NCI-H187 treated with DMSO at 0.1 percent for 48 hours (cell line): ENCODE measurements around the gene CCDC117.

ENCODE experiments used
- DNase-seq: peaks from one replicate; lab custom pipeline; 2025; lab: John Stamatoyannopoulos, UW

The CCDC117 gene

GRCh38 chr22:28769394-28770085, 3.0 kb upstream of the CCDC117 start:
- no peak for DNase-seq

GRCh38 chr22:28771195-28771791, 1.2 kb upstream of the CCDC117 start:
- no peak for DNase-seq

GRCh38 chr22:28773461-28773867, 969 bp downstream of the CCDC117 start:
- DNase-seq, result no peak

GRCh38 chr22:28774378-28774777, 1.9 kb downstream of the CCDC117 start:
- no peak for DNase-seq

- no peak for DNase-seq
These were observed 7.3 kb downstream of the CCDC117 start for GRCh38 chr22:28779833-28780232.

GRCh38 chr22:28780296-28780695, 7.8 kb downstream of the CCDC117 start:
- DNase-seq, result no peak

- DNase-seq, result no peak
These were observed 11.5 kb downstream of the CCDC117 start for GRCh38 chr22:28783786-28784671.

- DNase-seq, result no peak
These were observed 16.1 kb downstream of the CCDC117 start for GRCh38 chr22:28788601-28789000.

GRCh38 chr22:28791124-28791523, 18.6 kb downstream of the CCDC117 start:
- no peak for DNase-seq

- DNase-seq, result no peak
These were observed 19.5 kb downstream of the CCDC117 start for GRCh38 chr22:28791841-28792490.

GRCh38 chr22:28792491-28793383, 20.2 kb downstream of the CCDC117 start:
- no peak for DNase-seq

GRCh38 chr22:28793976-28794584, 21.6 kb downstream of the CCDC117 start:
- DNase-seq, result no peak

GRCh38 chr22:28795071-28795693, 22.7 kb downstream of the CCDC117 start:
- DNase-seq, result no peak

- no peak for DNase-seq
These were observed 23.7 kb downstream of the CCDC117 start for GRCh38 chr22:28795932-28796856.

GRCh38 chr22:28798810-28799605, 26.5 kb downstream of the CCDC117 start:
- no peak for DNase-seq

- no peak for DNase-seq
These were observed 27.3 kb downstream of the CCDC117 start for GRCh38 chr22:28799606-28800307.

GRCh38 chr22:28800308-28801041, 28.0 kb downstream of the CCDC117 start, which contains the start of gene XBP1:
TSS of gene XBP1 (minus strand) at chr22:28800569.
- no peak for DNase-seq
